K562 (cell line): ENCODE measurements around the gene TNFRSF6B. TPM values are rescaled to one million over a fixed set of nuclear protein-coding genes. Genes with fewer than 3 reads are reported as not detected.

Experiments
- ADNP ChIP-seq: fragments of 200-800 bp; sonication (Bioruptor generic); IDR thresholded peaks from 2 replicates; pipeline ENCODE4 v1.6.1; 2016; ENCODE audit warnings: missing genetic modification characterization, missing compliant biosample characterization
- E2F3 ChIP-seq: fragments of 250-450 bp; sonication (Bioruptor Pico); IDR thresholded peaks from 2 replicates; pipeline ENCODE4 v1.4.0; 2020; ENCODE audit warnings: mild to moderate bottlenecking
- GATA2 ChIP-seq: sonication (generic); formaldehyde crosslinking; IDR thresholded peaks from 2 replicates; pipeline ENCODE4 v1.4.0; 2020; ENCODE audit warnings: mild to moderate bottlenecking, missing genetic modification reagents
- HNRNPH1 ChIP-seq: fragments of 200-400 bp; formaldehyde crosslinking; optimal IDR thresholded peaks from 2 replicates; pipeline ENCODE3; 2017; ENCODE audit warnings: low read depth, mild to moderate bottlenecking, low read length, moderate library complexity
- L3MBTL2 ChIP-seq: fragments of 450-650 bp; IDR thresholded peaks from 2 replicates; pipeline ENCODE4 v1.6.1; 2016; ENCODE audit warnings: mild to moderate bottlenecking, moderate library complexity
- NFE2 ChIP-seq: IDR thresholded peaks from 2 replicates; pipeline ENCODE4 v1.6.1; 2014; ENCODE audit warnings: antibody characterized with exemption, low read depth
- PATZ1 ChIP-seq: fragments of 250-450 bp; sonication (Bioruptor Pico); IDR thresholded peaks from 2 replicates; pipeline ENCODE4 v1.5.0; 2020; ENCODE audit warnings: mild to moderate bottlenecking, borderline replicate concordance
- PHB ChIP-seq: fragments of 250-450 bp; sonication (Bioruptor Pico); IDR thresholded peaks from 2 replicates; pipeline ENCODE4 v1.5.0; 2021
- PRDM10 ChIP-seq: fragments of 450-650 bp; IDR thresholded peaks from 2 replicates; pipeline ENCODE4 v1.6.1; 2018; ENCODE audit not compliant: partially characterized antibody
- RFX1 ChIP-seq: fragments of 450-650 bp; IDR thresholded peaks from 2 replicates; pipeline ENCODE4 v1.6.1; 2016; ENCODE audit warnings: mild to moderate bottlenecking, moderate library complexity
- SIN3B ChIP-seq: fragments of 450-650 bp; IDR thresholded peaks from 2 replicates; pipeline ENCODE4 v1.6.1; 2017; ENCODE audit warnings: low read depth, mild to moderate bottlenecking, moderate library complexity
- TSHZ1 ChIP-seq: fragments of 250-450 bp; sonication (Bioruptor Pico); IDR thresholded peaks from 2 replicates; pipeline ENCODE4 v1.4.0; 2020; ENCODE audit warnings: mild to moderate bottlenecking, moderate library complexity
- USF2 ChIP-seq: sonication (generic); formaldehyde crosslinking; IDR thresholded peaks from 2 replicates; pipeline ENCODE4 v1.5.0; 2020; ENCODE audit warnings: missing genetic modification reagents
- ZNF174 ChIP-seq: fragments of 250-450 bp; sonication (Bioruptor Pico); IDR thresholded peaks from 2 replicates; pipeline ENCODE4 v1.4.0; 2020; ENCODE audit warnings: mild to moderate bottlenecking
- ZNF395 ChIP-seq: fragments of 200-800 bp; sonication (Bioruptor generic); IDR thresholded peaks from 2 replicates; pipeline ENCODE4 v1.6.1; 2017; ENCODE audit warnings: missing genetic modification characterization, missing compliant biosample characterization
- ZNF586 ChIP-seq: fragments of 450-650 bp; formaldehyde crosslinking; conservative IDR thresholded peaks from 2 replicates; pipeline ENCODE4 v1.4.0; 2020; ENCODE audit warnings: mild to moderate bottlenecking, moderate library complexity
- polyA plus RNA-seq, 8 experiments: library from polyadenylated mRNA; depleted of rRNA in 4 of 8; stranded (reverse) in 5 of 8; unstranded in 3 of 8; fragments of >200 nt; fragmentation: Nextera tagmentation in 2 of 8; fragmentation: Illumina TruSeq in 1 of 8; extraction: Ambion mirVana in 2 of 8; extraction: Trizol in 1 of 8; gene quantifications; 2 replicates each; pipeline versions ENCODE4 v1.2.1 to v1.2.3, GENCODE V29; 2011 to 2014; ENCODE audit warnings: inconsistent platforms in 1 of 8, missing spikeins in 1 of 8
- total RNA-seq, 7 experiments: library from RNA; depleted of rRNA in 6 of 7; stranded (reverse); fragments of >200 nt in 6 of 7; fragmentation: Illumina TruSeq in 2 of 7; extraction: Trizol in 2 of 7; gene quantifications; 2 replicates each; pipeline versions ENCODE4 v1.2.1 to v1.2.3, GENCODE V29; 2011 to 2021; ENCODE audit warnings: low replicate concordance in 1 of 7

Gene TNFRSF6B
- total and polyA plus RNA-seq, 9 of the 15 experiments (the other 6 are each of a cell fraction or from before 2014, with no cell fraction given), result 0.10 to 3.5 (median 0.32) TPM; not detected in 6

DNA sequence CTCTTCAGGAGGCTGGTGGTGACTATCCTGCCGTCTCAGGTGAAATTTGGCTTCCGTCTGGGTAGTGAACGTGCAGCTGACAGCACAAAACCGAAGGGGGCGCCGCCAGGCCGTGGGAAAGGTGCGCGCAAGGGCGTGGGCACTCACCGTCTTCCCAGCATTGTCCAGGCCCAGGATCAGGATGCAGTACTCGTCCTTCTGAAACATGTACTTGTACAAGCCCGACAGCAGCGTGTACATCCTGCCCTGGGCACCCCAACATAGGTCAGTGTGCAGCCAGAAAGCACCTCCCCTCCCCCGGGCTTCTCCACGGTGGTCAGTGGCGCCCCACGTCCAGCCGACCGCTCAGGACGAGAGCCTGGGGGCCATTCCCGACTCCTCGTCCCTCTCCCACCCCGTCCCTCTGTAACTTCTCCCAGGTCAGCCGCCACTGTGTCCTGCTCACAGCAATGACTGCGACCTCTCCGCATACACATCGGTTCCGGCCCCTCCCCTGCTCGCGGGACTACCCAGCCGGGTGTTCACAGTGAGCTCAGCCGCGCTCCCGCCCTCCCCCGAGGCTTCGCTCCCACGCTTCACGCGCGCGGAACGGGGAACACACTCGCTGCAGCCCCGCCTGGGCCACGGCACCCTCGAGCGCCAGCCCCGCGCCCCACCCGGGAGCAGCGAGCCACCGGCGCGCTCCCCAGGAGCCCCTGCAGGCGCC lies 10.6 kb downstream of the TNFRSF6B start (continued):
- TF ChIP-seq PATZ1 (CRISPR knock-in tag) (no peak), E2F3 (CRISPR knock-in tag) (no peak), SIN3B (peak; percentile 32; the same call in 1 of the 2 replicates), ZNF395 (CRISPR knock-in tag) (0 out of 2 replicates have a peak, but pooled peaks have one; percentile 2), ZNF174 (CRISPR knock-in tag) (no peak), ADNP (tag) (no peak), GATA2 (CRISPR knock-in tag) (no peak), NFE2 (no peak), ZNF586 (no peak), PRDM10 (no peak), USF2 (CRISPR knock-in tag) (no peak), L3MBTL2 (no peak), HNRNPH1 (no peak), PHB (CRISPR knock-in tag) (no peak), TSHZ1 (CRISPR knock-in tag) (no peak), RFX1 (no peak)
